ENCODE data around the gene LMF2. TPM values are rescaled to one million over a fixed set of nuclear protein-coding genes. Genes with fewer than 3 reads are reported as not detected.

Gene LMF2
- total RNA-seq, 2 donors from 2014 or later, result 97.8 to 149 TPM

DNA sequence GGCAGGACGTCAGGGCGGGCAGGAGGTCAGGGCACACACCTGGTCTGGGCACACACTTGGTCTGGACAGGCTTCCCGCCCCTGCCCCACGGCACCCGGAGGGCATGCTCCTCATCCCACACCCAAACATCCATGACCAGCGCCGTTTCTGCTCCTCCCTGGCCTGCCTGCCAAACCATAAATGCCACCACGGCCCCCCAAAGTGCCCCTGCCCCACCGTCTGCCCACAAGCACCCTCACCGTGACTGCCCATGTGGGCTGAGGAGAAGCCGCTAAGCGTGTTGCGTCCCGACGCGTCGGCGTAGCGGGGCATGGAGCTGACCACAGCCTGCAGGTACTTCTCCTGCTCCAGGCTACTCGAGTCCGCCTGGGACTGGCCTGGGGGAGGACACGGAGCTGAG, 48.5 kb downstream of the LMF2 start:
- Mint-ChIP-seq H3K36me3 (no peaks in the 10 kb centered on the region), H3K27ac (no peak overlapping the region), H3K9me3 (no peaks in the 10 kb centered on the region), H3K4me1 (ENCODE audit: low read depth in 2 of 2) (peaks cover 0 to 8% of the 10 kb centered on the region in 2 donors), H3K27me3 (no peaks in the 10 kb centered on the region), H3K4me3 (no peak overlapping the region)
- ATAC-seq (no peak), DNase-seq (ENCODE audit: low spot score) (no peak)

DNA sequence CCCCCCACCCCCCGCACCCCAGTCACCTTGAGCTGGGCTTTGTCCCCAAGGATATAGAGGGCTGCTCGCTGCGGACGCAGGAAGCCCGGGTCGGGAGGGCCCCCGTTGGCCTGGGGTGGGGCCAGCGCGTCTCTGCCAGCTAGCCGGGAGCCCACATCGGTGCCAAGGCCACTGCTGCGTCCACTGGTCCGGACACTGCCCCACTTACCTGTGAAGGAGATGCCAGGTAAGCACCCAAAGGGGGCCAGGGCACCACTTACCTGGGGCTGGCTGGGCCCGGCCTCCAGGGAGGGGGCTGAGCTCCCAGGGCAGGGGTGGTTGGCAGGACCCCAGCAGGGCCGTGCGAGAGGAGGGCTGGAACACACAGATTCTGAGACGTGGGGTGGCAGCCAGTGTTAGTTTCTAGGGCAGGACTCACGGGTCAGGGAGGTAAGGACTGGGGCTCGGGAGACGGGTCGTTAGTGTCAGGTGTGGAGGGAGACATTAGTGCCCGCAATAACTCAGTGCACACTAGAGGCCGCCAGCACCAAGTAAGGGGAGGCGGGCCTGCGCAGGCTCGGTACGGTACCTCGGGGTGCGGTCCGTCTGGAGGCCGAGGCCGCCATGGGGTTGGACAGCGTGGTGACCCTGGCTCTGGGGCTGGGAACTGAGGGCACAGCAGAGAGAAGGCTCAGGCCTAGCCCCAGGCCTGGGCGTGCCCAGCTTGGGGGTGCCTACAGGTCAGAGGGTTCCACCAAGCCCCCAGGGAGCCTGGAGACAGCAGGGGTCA, 50.9 kb downstream of the LMF2 start:
- ATAC-seq, result no peak

DNA sequence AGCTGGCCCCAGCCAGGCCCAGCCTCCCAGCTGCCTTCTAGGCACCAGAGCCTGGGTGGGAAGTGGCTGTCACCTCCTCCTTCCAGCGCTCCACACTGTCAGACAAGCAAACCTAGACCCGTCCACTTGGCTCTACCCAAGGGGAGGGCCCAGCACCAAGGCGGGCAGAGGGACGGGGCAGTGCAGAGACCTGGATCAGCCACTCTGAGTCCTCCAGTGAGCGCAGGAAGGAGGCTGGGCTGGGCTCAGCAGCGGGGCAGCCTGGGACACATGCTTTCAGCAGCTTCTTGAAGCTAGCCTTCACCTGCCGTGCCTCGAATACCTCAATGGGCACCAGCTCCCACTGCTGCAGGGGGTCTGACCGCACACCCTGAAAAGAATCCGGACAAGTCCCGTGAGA, 51.5 kb downstream of the LMF2 start:
- no peaks in the 10 kb centered on the region for H3K9me3 Mint-ChIP-seq
- H3K27me3 Mint-ChIP-seq, result no peaks in the 10 kb centered on the region
- peaks cover 13 to 17% of the 10 kb centered on the region in 2 donors for H3K4me1 Mint-ChIP-seq (ENCODE audit: low read depth in 2 of 2)
- ATAC-seq (no peak), DNase-seq (ENCODE audit: low spot score) (no peak)
- H3K27ac Mint-ChIP-seq, result no peak overlapping the region
- H3K4me3 Mint-ChIP-seq, result no peak overlapping the region
- H3K36me3 Mint-ChIP-seq, result peaks cover 13% of the 10 kb centered on the region

More for the DNA sequence above, 50.9 kb downstream of the LMF2 start:
- Mint-ChIP-seq H3K4me3 (no peak overlapping the region), H3K4me1 (ENCODE audit: low read depth in 2 of 2) (peaks cover 8 to 12% of the 10 kb centered on the region in 2 donors), H3K27me3 (no peaks in the 10 kb centered on the region), H3K9me3 (no peaks in the 10 kb centered on the region), H3K36me3 (peaks cover 6% of the 10 kb centered on the region), H3K27ac (peak overlapping the region in 1 of 2 donors; percentile 39)
- no peak for DNase-seq (ENCODE audit: low spot score)

DNA sequence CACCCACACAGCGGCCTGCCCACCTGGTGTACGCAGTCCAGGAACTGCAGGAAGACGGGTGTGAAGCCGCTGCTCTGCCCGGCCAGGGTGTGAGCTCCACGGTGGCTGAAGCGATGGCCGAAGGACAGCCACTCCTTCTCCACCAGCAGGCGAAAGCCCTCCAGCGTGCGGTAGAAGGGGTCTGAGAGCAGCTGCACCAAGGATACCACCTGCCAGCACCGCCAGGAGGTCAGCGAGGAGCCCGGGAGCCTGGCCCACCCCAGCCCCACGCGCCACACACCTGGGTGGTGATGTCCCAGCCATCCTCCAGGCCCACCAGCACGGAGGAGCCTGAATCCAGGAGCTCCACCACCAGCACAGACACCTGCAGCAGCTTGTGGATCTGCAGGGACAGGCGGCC, 52.3 kb downstream of the LMF2 start:
- peaks cover 13% of the 10 kb centered on the region for H3K36me3 Mint-ChIP-seq

DNA sequence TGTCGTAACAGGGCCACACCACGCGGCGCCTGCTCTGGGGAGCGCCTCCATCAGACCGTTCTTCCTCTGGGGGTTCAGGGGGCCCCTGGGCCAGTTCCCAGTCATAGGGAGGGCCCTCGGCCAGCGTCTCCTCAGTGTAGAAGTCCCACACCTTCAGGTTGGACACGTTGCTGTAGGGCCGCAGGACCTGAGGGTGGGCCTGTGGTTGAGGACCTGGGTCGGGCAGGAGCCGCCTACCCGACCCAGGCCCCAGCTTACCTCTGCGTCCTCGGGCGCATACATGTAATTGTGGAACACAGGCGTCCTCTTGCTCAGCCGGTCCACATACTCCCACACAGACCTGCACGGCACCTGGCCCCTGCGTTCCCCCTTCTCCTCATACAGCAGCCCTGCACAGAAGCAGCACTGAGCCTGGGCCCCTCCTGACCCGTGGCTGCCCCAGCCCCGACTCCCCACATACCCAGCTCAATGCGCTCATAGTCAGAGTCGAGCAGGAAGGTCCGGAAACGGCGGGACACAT, 52.9 kb downstream of the LMF2 start:
- Mint-ChIP-seq H3K36me3 (peaks cover 15% of the 10 kb centered on the region), H3K4me3 (no peak overlapping the region), H3K9me3 (no peaks in the 10 kb centered on the region), H3K27ac (no peak overlapping the region), H3K4me1 (ENCODE audit: low read depth in 2 of 2) (peaks cover 17 to 20% of the 10 kb centered on the region in 2 donors), H3K27me3 (no peaks in the 10 kb centered on the region)
- ATAC-seq (no peak), DNase-seq (ENCODE audit: low spot score) (no peak)

More for the DNA sequence above, 52.3 kb downstream of the LMF2 start:
- no peak overlapping the region for H3K4me3 Mint-ChIP-seq
- peaks cover 13 to 17% of the 10 kb centered on the region in 2 donors for H3K4me1 Mint-ChIP-seq (ENCODE audit: low read depth in 2 of 2)
- no peaks in the 10 kb centered on the region for H3K9me3 Mint-ChIP-seq
- no peak overlapping the region for H3K27ac Mint-ChIP-seq
- no peaks in the 10 kb centered on the region for H3K27me3 Mint-ChIP-seq
- ATAC-seq, result no peak
- DNase-seq (ENCODE audit: low spot score), result no peak

Other genes with a start within 250 kb of the LMF2 start
- 1 to 10 TPM; 1.6 to 9.0 TPM for gene MAPK12, start 246.0 kb downstream of the LMF2 start, total RNA-seq
- 10 to 100 TPM; 10.2 to 15.1 TPM for gene MAPK11, start 237.3 kb downstream of the LMF2 start, total RNA-seq
- 1 to 10 TPM; 4.4 to 5.5 TPM for gene PLXNB2, start 200.1 kb downstream of the LMF2 start, total RNA-seq
- gene DENND6B, start 180.7 kb downstream of the LMF2 start, total RNA-seq, result 1 to 10 TPM; 2.2 TPM
- gene PPP6R2, start 164.4 kb downstream of the LMF2 start, total RNA-seq, result 100 to 1,000 TPM in 1 of 2 donors, 10 to 100 TPM in 1; 61.1 to 100 TPM
- 100 to 1,000 TPM; 114 to 152 TPM for gene SBF1, start 32.7 kb downstream of the LMF2 start, total RNA-seq
- gene ADM2, start 26.2 kb downstream of the LMF2 start, total RNA-seq, result 1 to 10 TPM; 2.6 to 6.7 TPM
- under 1 TPM in 1 of 2 donors, not detected in 1; 0.45 TPM for gene MIOX, start 20.8 kb downstream of the LMF2 start, total RNA-seq
- 100 to 1,000 TPM; 105 to 156 TPM for gene NCAPH2, start 522 bp upstream of the LMF2 start, total RNA-seq
- 10 to 100 TPM; 13.1 to 18.5 TPM for gene SCO2, start 17.9 kb upstream of the LMF2 start, total RNA-seq
- 100 to 1,000 TPM; 164 to 234 TPM for gene TYMP, start 22.3 kb upstream of the LMF2 start, total RNA-seq
- 10 to 100 TPM in 1 of 2 donors, 1 to 10 TPM in 1; 6.5 to 15.2 TPM for gene KLHDC7B, start 38.2 kb upstream of the LMF2 start, total RNA-seq
- not detected for gene SYCE3, start 55.2 kb upstream of the LMF2 start, total RNA-seq
- gene CPT1B, start 70.7 kb upstream of the LMF2 start, total RNA-seq, result 100 to 1,000 TPM in 1 of 2 donors, 10 to 100 TPM in 1; 40.3 to 102 TPM
- 100 to 1,000 TPM; 120 to 130 TPM for gene CHKB, start 75.1 kb upstream of the LMF2 start, total RNA-seq
- gene MAPK8IP2, start 93.1 kb upstream of the LMF2 start, total RNA-seq, result under 1 TPM; 0.08 to 0.21 TPM
- 10 to 100 TPM; 35.7 to 38.9 TPM for gene ARSA, start 120.5 kb upstream of the LMF2 start, total RNA-seq
- gene SHANK3, start 165.1 kb upstream of the LMF2 start, total RNA-seq, result not detected
- gene ACR, start 230.5 kb upstream of the LMF2 start, total RNA-seq, result not detected